Brain microvascular endothelial cell (primary cell): ENCODE data around the gene AMMECR1L.

Source experiments
- DNase-seq: peaks from one replicate; pipeline ENCODE4 v3.0.0-alpha.2; 2020
- H3K27ac ChIP-seq: fragments of 250-450 bp; sonication (Bioruptor Pico); 2 replicates; pipeline ENCODE4 v1.5.1; 2020; ENCODE audit warnings: mild to moderate bottlenecking, moderate library complexity
- H3K27me3 ChIP-seq: fragments of 250-450 bp; sonication (Bioruptor Pico); replicated peaks from 2 replicates; pipeline ENCODE4 v1.5.1; 2020; ENCODE audit warnings: mild to moderate bottlenecking
- H3K36me3 ChIP-seq: fragments of 250-450 bp; sonication (Bioruptor Pico); replicated peaks from 2 replicates; pipeline ENCODE4 v1.5.1; 2020; ENCODE audit warnings: mild to moderate bottlenecking
- H3K4me3 ChIP-seq: 2 replicates; pipeline ENCODE4 v1.5.1; 2011; ENCODE audit warnings: low read depth, mild to moderate bottlenecking, control low read depth, low read length, moderate library complexity
- CTCF ChIP-seq: IDR thresholded peaks from 2 replicates; pipeline ENCODE4 v1.5.1; 2011; ENCODE audit warnings: low read depth, mild to moderate bottlenecking, moderate library complexity, low read length, control low read depth, inconsistent platforms; ENCODE audit errors: missing control alignments
- in situ Hi-C: cut with HindIII; loops from 2 replicates; pipeline ENCODE4 v1.10.0; 2017; ENCODE audit warnings: low sequenced_read_pairs, low pct_ligation_motif_present

Gene AMMECR1L

GRCh38 chr2:127879899-127880298 is 5.9 kb downstream of the AMMECR1L start:
- Histone ChIP-seq H3K27me3 (no peaks in the 10 kb centered on the region), H3K4me3 (no peak overlapping the region), H3K36me3 (peaks cover 23% of the 10 kb centered on the region), H3K27ac (no peak overlapping the region)
- DNase-seq: no peak
- in situ Hi-C loops: no loop called here
- no peak for TF ChIP-seq CTCF

- H3K27me3 ChIP-seq: no peaks in the 10 kb centered on the region
- peaks cover 26% of the 10 kb centered on the region for H3K36me3 ChIP-seq
- in situ Hi-C loops: no loop called here
- H3K27ac ChIP-seq: no peak overlapping the region
- no peak for TF ChIP-seq CTCF
- DNase-seq: no peak
- H3K4me3 ChIP-seq: no peak overlapping the region
Measured at GRCh38 chr2:127877626-127878025, 8.1 kb downstream of the AMMECR1L start.

GRCh38 chr2:127877136-127877535 is 8.6 kb downstream of the AMMECR1L start:
- in situ Hi-C loops: no loop called here
- no peak overlapping the region for H3K4me3 ChIP-seq
- H3K36me3 ChIP-seq: peaks cover 31% of the 10 kb centered on the region
- DNase-seq: no peak
- no peak for TF ChIP-seq CTCF
- no peaks in the 10 kb centered on the region for H3K27me3 ChIP-seq
- no peak overlapping the region for H3K27ac ChIP-seq

- no peak for DNase-seq
- Histone ChIP-seq H3K27me3 (no peaks in the 10 kb centered on the region), H3K27ac (no peak overlapping the region), H3K4me3 (no peak overlapping the region), H3K36me3 (peaks cover 34% of the 10 kb centered on the region)
- in situ Hi-C loops: no loop called here
- no peak for TF ChIP-seq CTCF
Measured at GRCh38 chr2:127874378-127875269, 11.1 kb downstream of the AMMECR1L start.

GRCh38 chr2:127873707-127874303 is 12.0 kb downstream of the AMMECR1L start:
- Histone ChIP-seq H3K4me3 (no peak overlapping the region), H3K27me3 (no peaks in the 10 kb centered on the region), H3K27ac (no peak overlapping the region), H3K36me3 (peaks cover 42% of the 10 kb centered on the region)
- no peak for TF ChIP-seq CTCF
- in situ Hi-C loops: no loop called here
- DNase-seq: no peak
